PC-3 (cell line): Measurements from ENCODE around the gene CREBL2.

Source experiments
- CTCF ChIP-seq: fragments of 300-600 bp; sonication (generic); conservative IDR thresholded peaks from 2 replicates; pipeline ENCODE4 v1.5.1; 2017; ENCODE audit warnings: antibody characterized with exemption, low read depth, mild to moderate bottlenecking, low read length
- EZH2 ChIP-seq: fragments of 300-600 bp; sonication (generic); IDR thresholded peaks from one replicate; pipeline ENCODE4 v1.6.1; 2017; ENCODE audit warnings: antibody characterized with exemption, mild to moderate bottlenecking, low read length; ENCODE audit not compliant: unreplicated experiment
- EZH2phosphoT487 ChIP-seq: fragments of 300-600 bp; sonication (generic); IDR thresholded peaks from 2 replicates; pipeline ENCODE4 v1.6.1; 2018; ENCODE audit warnings: mild to moderate bottlenecking, antibody characterized with exemption, low read length, borderline replicate concordance

- TF ChIP-seq CTCF (no peak), EZH2 (no peak), EZH2phosphoT487 (no peak)
Measured at GRCh38 chr12:12685305-12685704, 73.6 kb downstream of the CREBL2 start.
